GM19438 (cell line): Measurements from ENCODE around the gene C5AR1.
"Not testable (repeated sequence)": the region's sequence is repeated elsewhere in the genome, so short reads cannot be mapped to it uniquely, and the experiment has no call there.

Source experiments
- ATAC-seq: cut with Tn5 transposase; IDR thresholded peaks from one replicate; pipeline ENCODE4 v1.9.1; 2021; ENCODE audit warnings: low read depth; ENCODE audit not compliant: unreplicated experiment

C5AR1 gene

GRCh38 chr19:47358936-47359335 lies 49.3 kb downstream of the C5AR1 start:
- ATAC-seq, result no peak

DNA sequence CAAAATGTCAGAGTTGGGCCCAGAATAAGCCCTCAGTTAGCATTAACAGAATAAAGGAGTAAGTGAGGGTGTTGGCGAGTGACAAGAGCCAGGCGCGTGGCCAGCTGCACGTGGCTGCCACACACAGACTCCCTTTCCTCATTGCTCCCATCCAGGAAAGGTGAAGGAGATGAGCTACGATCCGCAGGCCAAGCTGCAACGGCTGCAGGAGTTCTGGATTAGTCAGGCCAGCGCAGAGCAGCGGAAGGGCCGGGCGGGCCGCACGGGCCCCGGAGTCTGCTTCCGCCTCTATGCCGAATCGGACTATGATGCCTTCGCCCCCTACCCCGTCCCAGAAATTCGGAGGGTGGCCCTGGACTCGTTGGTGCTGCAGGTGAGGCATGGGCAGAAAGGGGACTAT lies 52.7 kb downstream of the C5AR1 start:
- ATAC-seq, result no peak

DNA sequence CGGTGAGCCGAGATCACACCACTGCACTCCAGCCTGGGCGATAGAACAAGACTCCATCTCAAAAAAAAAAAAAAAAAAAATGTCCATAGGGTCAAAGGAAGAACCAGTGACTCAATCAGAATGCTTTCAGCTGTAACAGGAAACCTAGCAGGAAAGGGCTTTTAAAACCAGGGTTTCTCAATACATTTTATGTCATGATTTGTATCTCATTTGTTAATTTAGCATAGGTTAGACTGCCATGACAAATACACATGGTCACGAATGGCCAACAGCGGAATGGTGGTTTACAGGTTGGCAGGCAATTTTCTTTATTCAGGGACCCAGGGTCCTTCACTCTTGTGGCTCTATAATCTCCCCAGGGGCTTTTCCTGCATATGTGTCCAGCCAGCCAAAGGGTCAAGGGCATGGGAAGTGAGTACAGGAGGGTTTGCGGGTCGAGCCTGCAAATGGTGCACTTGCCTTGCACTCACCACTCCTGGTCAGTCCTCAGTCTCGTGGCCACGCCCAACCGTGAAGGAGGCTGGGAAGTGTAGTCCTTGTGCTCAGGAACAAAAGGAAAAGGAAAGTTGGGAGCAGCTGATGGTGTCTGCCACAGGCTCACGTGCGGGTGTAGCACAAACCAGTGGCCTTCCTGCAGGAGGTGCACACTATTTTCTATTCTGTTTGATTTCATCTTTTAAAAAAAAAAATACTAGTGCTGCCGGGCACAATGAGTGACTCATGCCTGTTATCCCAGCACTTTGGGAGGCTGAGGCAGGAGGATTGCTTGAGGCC lies 54.3 kb downstream of the C5AR1 start:
- no peak for ATAC-seq

DNA sequence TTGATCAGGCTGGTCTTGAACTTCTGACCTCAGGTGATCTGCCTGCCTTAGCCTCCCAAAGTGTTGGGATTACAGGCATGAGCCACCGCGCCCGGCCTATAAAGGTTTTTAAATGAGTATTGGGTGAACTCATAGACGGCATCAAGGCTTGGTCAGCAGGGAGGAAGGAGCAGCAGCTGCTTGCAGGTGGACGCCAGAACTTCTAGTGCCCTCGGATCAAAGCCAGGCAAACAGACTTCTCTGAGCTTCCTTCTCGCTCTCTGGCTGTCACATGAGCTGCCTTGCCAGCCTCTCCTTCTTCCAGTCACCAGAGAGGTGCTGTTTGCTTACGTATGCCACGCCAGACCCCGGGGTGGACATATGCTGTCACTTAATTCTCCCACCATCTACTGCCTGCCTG lies 55.8 kb downstream of the C5AR1 start:
- not testable (repeated sequence) for ATAC-seq

GRCh38 chr19:47370045-47370611 lies 60.5 kb downstream of the C5AR1 start:
- ATAC-seq, result no peak

DNA sequence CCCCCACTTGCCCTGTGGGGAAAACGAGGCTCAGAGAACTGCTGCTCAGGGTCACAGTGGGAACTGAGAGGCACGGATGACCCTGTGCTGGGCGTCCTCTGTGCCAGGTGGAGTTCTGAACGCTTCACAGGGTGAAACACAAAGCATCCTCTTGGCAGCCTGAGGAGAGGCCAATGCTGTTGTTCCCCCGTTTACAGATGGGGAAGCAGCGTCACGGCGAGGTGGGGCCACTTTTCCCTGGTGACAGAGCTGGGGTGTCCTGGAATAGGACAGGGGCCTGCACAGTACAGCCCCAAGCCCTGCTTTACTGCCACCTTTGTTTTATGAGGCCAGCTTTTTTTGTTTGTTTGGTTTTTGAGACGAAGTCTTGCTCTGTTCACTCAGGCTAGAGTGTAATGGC lies 61.6 kb downstream of the C5AR1 start:
- no peak for ATAC-seq
